CD4-positive, alpha-beta T cell treated with Interleukin-4 for 1 hour (primary cell): ENCODE data around the gene RPL36AL.

ENCODE experiments used
- DNase-seq, 2 donors: peaks; one replicate each; pipeline ENCODE4 v3.0.0-alpha.2; 2020 to 2022

RPL36AL gene

DNA sequence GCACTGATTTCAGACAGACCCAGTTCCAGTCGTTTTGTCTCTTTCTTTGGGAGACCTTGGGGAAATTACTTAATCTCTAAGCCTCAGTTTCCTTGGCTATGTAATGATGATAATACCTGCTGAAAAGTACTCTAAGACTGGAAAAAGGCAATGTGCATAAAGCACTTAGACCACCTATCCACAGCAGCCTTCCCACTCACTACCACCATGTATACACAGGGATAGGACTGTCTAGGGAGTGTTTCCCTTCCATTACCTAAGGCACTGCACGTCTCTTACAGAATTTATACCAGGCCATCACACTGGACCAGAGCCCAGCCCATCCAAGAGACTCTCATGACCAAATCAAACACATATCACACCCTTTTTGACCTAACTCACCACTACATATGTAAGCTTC lies 40.6 kb downstream of the RPL36AL start:
- DNase-seq: no peak

DNA sequence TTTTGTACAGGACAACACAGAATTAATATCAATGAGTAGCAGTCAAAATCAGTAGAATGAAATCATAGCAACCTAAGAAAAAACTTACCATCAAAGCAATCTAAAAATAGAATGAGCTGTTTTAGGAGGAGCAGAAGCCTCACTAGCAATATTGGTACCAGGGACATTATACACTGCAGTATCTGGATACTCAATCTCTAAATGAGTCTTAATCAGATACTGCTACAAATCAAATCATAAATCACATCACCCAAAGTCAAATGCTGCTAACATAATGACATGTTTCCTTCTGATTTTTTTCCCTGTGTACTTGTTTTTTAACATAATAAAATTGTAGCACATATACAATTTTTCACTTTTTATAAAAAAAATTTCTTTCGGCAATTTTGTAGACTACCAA lies 42.3 kb downstream of the RPL36AL start:
- no peak for DNase-seq

- no peak for DNase-seq
Measured at GRCh38 chr14:49574038-49574437, 46.4 kb downstream of the RPL36AL start.

GRCh38 chr14:49569281-49569680 lies 51.1 kb downstream of the RPL36AL start:
- DNase-seq: no peak
